Naive thymus-derived CD4-positive, alpha-beta T cell (primary cell): ENCODE results near the gene MAB21L3. TPM values are rescaled to one million over a fixed set of nuclear protein-coding genes. Genes with fewer than 3 reads are reported as not detected.

Experiments
- ATAC-seq: fragments of 150-1000 bp; cut with Tn5 transposase; 2 replicates; pipeline ENCODE4 v1.10.0; 2021; ENCODE audit warnings: mild to moderate bottlenecking, moderate library complexity
- CTCF ChIA-PET: fragments of 350-600 bp; sonication (Branson Sonifier 250); formaldehyde crosslinking; loops from one replicate; lab custom pipeline; 2021; ENCODE audit warnings: antibody characterized with exemption; lab: Charles Lee
- POLR2A ChIA-PET: fragments of 350-600 bp; sonication (Branson Sonifier 250); formaldehyde crosslinking; loops from one replicate; lab custom pipeline; 2021; ENCODE audit warnings: antibody characterized with exemption, inconsistent platforms; lab: Charles Lee
- DNase-seq, 9 donors: peaks; one replicate each; pipeline versions ENCODE4 v3.0.0 to v3.0.0-alpha.2; 2020 to 2022; ENCODE audit warnings: mixed read lengths in 1 of 9
- H3K27ac ChIP-seq: one replicate; pipeline ENCODE4 v1.7.0; 2013; ENCODE audit warnings: mild to moderate bottlenecking, low read depth, low read length, moderate library complexity
- H3K27me3 ChIP-seq, 2 donors: one replicate each; pipeline ENCODE4 v1.7.0; 2013; ENCODE audit warnings: low read length in 2 of 2, mild to moderate bottlenecking in 2 of 2, moderate library complexity in 2 of 2; ENCODE audit not compliant: control insufficient read depth in 2 of 2, insufficient read depth in 2 of 2
- H3K36me3 ChIP-seq, 3 experiments: 1 replicate in 2 of 3; 2 replicates in 1 of 3; pipeline ENCODE4 v1.7.0; 2013; ENCODE audit warnings: low read length in 3 of 3, mild to moderate bottlenecking in 3 of 3, moderate library complexity in 1 of 3; ENCODE audit not compliant: insufficient read depth in 3 of 3, control insufficient read depth in 2 of 3
- H3K4me1 ChIP-seq, 2 donors: one replicate each; pipeline ENCODE4 v1.7.0; 2013; ENCODE audit warnings: low read length in 2 of 2, mild to moderate bottlenecking in 2 of 2, moderate library complexity in 1 of 2; ENCODE audit not compliant: control insufficient read depth in 2 of 2, insufficient read depth in 2 of 2
- H3K4me3 ChIP-seq: 2 replicates; pipeline ENCODE4 v1.7.0; 2013; ENCODE audit warnings: mild to moderate bottlenecking, low read length
- H3K9me3 ChIP-seq, 3 experiments: 1 replicate in 2 of 3; 2 replicates in 1 of 3; pipeline ENCODE4 v1.7.0; 2013; ENCODE audit warnings: low read length in 3 of 3; ENCODE audit not compliant: control insufficient read depth in 2 of 3
- H3K27ac Mint-ChIP-seq, 9 donors: one replicate each; pipeline ENCODE4 v1.8.0; 2020 to 2022; ENCODE audit warnings: mixed read lengths in 9 of 9, mild to moderate bottlenecking in 8 of 9, moderate library complexity in 5 of 9, inconsistent platforms in 2 of 9
- H3K27me3 Mint-ChIP-seq, 5 donors: one replicate each; pipeline ENCODE4 v1.8.0; 2021 to 2022; ENCODE audit warnings: mixed read lengths in 5 of 5, mild to moderate bottlenecking in 1 of 5
- H3K36me3 Mint-ChIP-seq, 5 donors: one replicate each; pipeline ENCODE4 v1.8.0; 2020 to 2022; ENCODE audit warnings: mixed read lengths in 5 of 5, mild to moderate bottlenecking in 3 of 5, inconsistent platforms in 1 of 5
- H3K4me1 Mint-ChIP-seq, 7 donors: one replicate each; pipeline ENCODE4 v1.8.0; 2020 to 2022; ENCODE audit warnings: mixed read lengths in 7 of 7, mild to moderate bottlenecking in 3 of 7, inconsistent platforms in 1 of 7
- H3K4me3 Mint-ChIP-seq, 10 donors: one replicate each; pipeline ENCODE4 v1.8.0; 2020 to 2022; ENCODE audit warnings: mild to moderate bottlenecking in 10 of 10, mixed read lengths in 10 of 10, moderate library complexity in 6 of 10, inconsistent platforms in 2 of 10
- H3K9me3 Mint-ChIP-seq, 11 donors: one replicate each; pipeline ENCODE4 v1.8.0; 2020 to 2022; ENCODE audit warnings: mixed read lengths in 11 of 11, mild to moderate bottlenecking in 4 of 11, inconsistent platforms in 1 of 11, moderate library complexity in 1 of 11
- intact Hi-C, 2 donors: fragments of 100-400 bp; cut with micrococcal nuclease; formaldehyde crosslinking; loops; one replicate each; pipeline ENCODE4 v1.15.1; 2023
- polyA plus RNA-seq, 2 donors: library from polyadenylated mRNA; unstranded; fragments of 300-500 nt; fragmentation: Illumina TruSeq; gene quantifications; one replicate each; pipeline ENCODE4 v1.2.3, GENCODE V29; 2021
- total RNA-seq, 6 experiments: library from RNA in 5 of 6; stranded (reverse) in 5 of 6; gene quantifications; 1 replicate in 5 of 6; 2 replicates in 1 of 6; pipeline ENCODE4 v1.2.3 and lab custom pipeline; 2021 to 2026

Gene MAB21L3
- total and polyA plus RNA-seq, 7 experiments from 2014 or later = 0.12 TPM; not detected in 6

- no peak overlapping the region for H3K27ac ChIP-seq
- no peaks in the 10 kb centered on the region for H3K36me3 Mint-ChIP-seq
- peaks cover 5 to 17% (median 6%) of the 10 kb centered on the region in 5 donors for H3K27me3 Mint-ChIP-seq
- no peaks in the 10 kb centered on the region for H3K36me3 ChIP-seq
- peaks cover 0 to 2% (median 0%) of the 10 kb centered on the region in 11 donors for H3K9me3 Mint-ChIP-seq
- no peak for DNase-seq
- H3K4me1 Mint-ChIP-seq = no peaks in the 10 kb centered on the region
- no peaks in the 10 kb centered on the region for H3K27me3 ChIP-seq
- no peak overlapping the region for H3K4me3 Mint-ChIP-seq
- intact Hi-C loops = no loop called here
- H3K4me3 ChIP-seq = no peak overlapping the region
- no peak overlapping the region for H3K27ac Mint-ChIP-seq
- ChIA-PET POLR2A (no interaction called here), CTCF (no interaction called here)
- no peak for ATAC-seq
- H3K9me3 ChIP-seq = no peaks in the 10 kb centered on the region
- H3K4me1 ChIP-seq = no peaks in the 10 kb centered on the region
Observed at GRCh38 chr1:116113615-116114014, 2.4 kb downstream of the MAB21L3 start.

DNA sequence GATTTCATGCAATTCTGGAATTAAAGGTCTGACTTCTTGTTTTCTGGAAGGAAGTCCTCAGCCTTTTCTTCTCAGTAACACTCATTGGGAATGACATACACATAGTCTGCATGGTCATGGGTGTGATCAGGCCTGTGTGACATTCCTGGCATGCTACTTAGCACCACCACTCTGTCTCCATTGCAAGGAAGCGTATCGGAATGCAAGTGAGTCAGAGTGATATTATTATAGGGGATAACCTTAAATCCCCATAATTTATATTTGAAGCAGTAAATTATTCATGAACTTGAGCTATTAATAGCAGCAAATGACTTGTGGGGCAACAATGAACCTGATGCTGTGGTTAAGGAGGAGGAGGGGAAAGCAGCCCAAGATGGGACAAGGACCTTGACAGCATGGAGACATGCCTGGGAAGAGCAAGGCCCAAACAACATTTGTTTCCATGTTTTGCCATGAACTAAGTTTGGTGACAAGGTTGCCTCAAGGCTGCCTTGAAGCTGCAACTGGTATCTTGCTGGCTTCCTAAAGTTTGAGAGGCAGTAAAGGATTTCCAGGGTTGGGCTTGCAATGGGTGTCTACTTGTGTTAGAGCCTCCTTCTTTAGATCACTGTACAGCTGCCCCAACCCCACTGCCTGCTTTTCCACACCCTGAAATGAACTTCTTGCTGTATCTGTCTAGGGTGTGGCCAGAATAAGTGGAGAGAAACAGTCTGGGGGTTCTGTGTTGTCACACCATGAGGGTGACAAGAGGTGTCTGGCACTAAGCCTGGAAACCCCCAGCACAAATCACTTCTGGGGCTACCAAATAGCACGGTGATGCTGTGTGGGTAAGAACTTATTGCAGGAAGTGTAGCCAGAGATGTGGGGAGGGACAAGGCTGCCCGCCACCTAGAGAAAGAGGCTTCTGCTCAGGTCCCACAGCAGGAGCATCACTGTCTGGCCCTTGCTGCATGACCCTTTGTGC lies 4.6 kb downstream of the MAB21L3 start:
- Mint-ChIP-seq H3K4me1 (no peaks in the 10 kb centered on the region), H3K27ac (no peak overlapping the region), H3K9me3 (peaks cover 0 to under 1% (median 0%) of the 10 kb centered on the region in 11 donors), H3K4me3 (no peak overlapping the region), H3K36me3 (no peaks in the 10 kb centered on the region), H3K27me3 (peaks cover 0 to 17% (median 6%) of the 10 kb centered on the region in 5 donors)
- ChIA-PET CTCF (no interaction called here), POLR2A (no interaction called here)
- intact Hi-C loops = no loop called here
- Histone ChIP-seq H3K27ac (no peak overlapping the region), H3K4me3 (no peak overlapping the region), H3K4me1 (no peaks in the 10 kb centered on the region), H3K27me3 (no peaks in the 10 kb centered on the region), H3K9me3 (no peaks in the 10 kb centered on the region), H3K36me3 (no peaks in the 10 kb centered on the region)
- ATAC-seq (no peak), DNase-seq (no peak)

DNA sequence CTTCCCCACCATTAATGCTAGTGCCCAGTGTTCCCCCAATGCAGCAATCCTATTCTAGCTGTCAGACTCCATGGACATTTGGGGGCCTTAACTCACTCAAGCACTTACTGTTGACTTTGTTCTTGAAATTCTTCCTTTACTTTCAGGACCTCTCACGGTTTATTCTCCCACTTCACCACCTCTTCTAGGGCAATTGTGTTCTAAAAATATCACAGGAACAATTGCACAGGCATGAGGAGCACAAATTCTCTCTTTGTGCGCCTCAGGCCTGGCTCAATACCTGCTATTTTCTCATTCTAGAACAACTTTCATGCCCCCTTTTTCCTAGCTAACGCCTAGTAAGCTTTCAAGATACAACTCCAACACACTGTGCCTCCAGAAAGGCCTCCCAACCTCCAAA lies 7.3 kb downstream of the MAB21L3 start:
- Histone ChIP-seq H3K27ac (no peak overlapping the region), H3K27me3 (no peaks in the 10 kb centered on the region), H3K4me3 (no peak overlapping the region), H3K36me3 (no peaks in the 10 kb centered on the region), H3K4me1 (no peaks in the 10 kb centered on the region), H3K9me3 (no peaks in the 10 kb centered on the region)
- no peaks in the 10 kb centered on the region for H3K9me3 Mint-ChIP-seq
- peak overlapping the region in 1 of 9 donors; percentile 43 for H3K27ac Mint-ChIP-seq
- POLR2A ChIA-PET = no interaction called here
- CTCF ChIA-PET = no interaction called here
- ATAC-seq (no peak), DNase-seq (no peak)
- no peak overlapping the region for H3K4me3 Mint-ChIP-seq
- H3K36me3 Mint-ChIP-seq = no peaks in the 10 kb centered on the region
- intact Hi-C loops = no loop called here
- H3K4me1 Mint-ChIP-seq = no peaks in the 10 kb centered on the region
- H3K27me3 Mint-ChIP-seq = peaks cover 0 to 20% (median 5%) of the 10 kb centered on the region in 5 donors

GRCh38 chr1:116119876-116120275 lies 8.7 kb downstream of the MAB21L3 start:
- H3K4me1 ChIP-seq = no peaks in the 10 kb centered on the region
- ChIA-PET POLR2A (no interaction called here), CTCF (no interaction called here)
- Mint-ChIP-seq H3K27me3 (peaks cover 0 to 28% (median 7%) of the 10 kb centered on the region in 5 donors), H3K4me3 (no peak overlapping the region), H3K4me1 (no peaks in the 10 kb centered on the region), H3K27ac (no peak overlapping the region), H3K36me3 (no peaks in the 10 kb centered on the region), H3K9me3 (no peaks in the 10 kb centered on the region)
- no peak overlapping the region for H3K4me3 ChIP-seq
- no peaks in the 10 kb centered on the region for H3K36me3 ChIP-seq
- no peaks in the 10 kb centered on the region for H3K27me3 ChIP-seq
- intact Hi-C loops = no loop called here
- H3K27ac ChIP-seq = no peak overlapping the region
- no peak for DNase-seq
- ATAC-seq = no peak
- no peaks in the 10 kb centered on the region for H3K9me3 ChIP-seq

DNA sequence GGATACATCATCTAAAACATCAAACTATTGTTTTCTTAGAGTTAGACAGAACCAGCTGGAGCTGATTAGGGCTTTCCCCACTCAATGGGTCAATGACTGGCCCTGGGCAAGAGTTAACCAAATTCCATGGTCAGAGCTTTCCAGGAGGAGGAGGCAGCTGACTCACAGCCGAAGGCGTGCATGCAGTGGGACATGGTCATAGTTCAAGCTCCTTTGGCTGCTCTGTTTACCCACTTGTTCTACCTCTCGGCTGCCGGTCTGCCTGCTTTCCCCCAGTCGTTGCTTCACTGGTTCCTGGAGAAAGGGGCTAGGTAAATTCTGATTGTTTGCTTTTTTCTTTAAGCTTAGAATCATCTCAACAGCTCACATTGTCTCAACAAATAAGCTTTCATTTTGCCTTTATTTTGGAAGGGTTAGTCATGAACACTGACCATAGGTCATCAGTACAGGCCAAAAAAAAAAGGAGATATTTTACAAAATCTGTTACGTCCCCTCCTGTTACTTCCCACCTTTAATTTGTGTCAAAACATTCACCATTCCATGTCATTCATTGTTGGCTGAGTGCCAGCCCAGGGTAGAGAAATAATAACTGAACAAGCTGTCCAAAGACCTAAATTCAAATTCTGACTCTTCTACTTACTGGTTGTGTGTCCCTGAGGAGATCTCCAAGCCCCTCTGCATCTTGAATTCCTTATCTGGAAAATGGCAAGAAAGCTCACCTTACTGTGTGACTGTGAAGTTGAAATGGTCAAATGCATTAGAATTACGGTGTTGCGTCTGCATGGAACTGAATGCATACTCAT lies 12.0 kb downstream of the MAB21L3 start:
- no peaks in the 10 kb centered on the region for H3K9me3 ChIP-seq
- H3K4me3 ChIP-seq = no peak overlapping the region
- peaks cover 0 to 36% (median 7%) of the 10 kb centered on the region in 5 donors for H3K27me3 Mint-ChIP-seq
- H3K36me3 Mint-ChIP-seq = no peaks in the 10 kb centered on the region
- H3K27ac ChIP-seq = no peak overlapping the region
- H3K4me3 Mint-ChIP-seq = no peak overlapping the region
- DNase-seq (no peak), ATAC-seq (no peak)
- peaks cover 3 to 27% (median 24%) of the 10 kb centered on the region in 7 donors for H3K4me1 Mint-ChIP-seq
- H3K27ac Mint-ChIP-seq = no peak overlapping the region
- H3K36me3 ChIP-seq = no peaks in the 10 kb centered on the region
- ChIA-PET CTCF (interaction anchor here (0.6 to 1.3 kb wide), 3 partner anchors 36 to 448 kb away, joined by 3 to 4 read pairs (median 3); partner anchors contain the start of gene CD58), POLR2A (no interaction called here)
- H3K4me1 ChIP-seq = peaks cover 4 to 5% of the 10 kb centered on the region in 2 donors
- H3K9me3 Mint-ChIP-seq = no peaks in the 10 kb centered on the region
- no peaks in the 10 kb centered on the region for H3K27me3 ChIP-seq
- intact Hi-C loops = no loop called here

GRCh38 chr1:116123837-116124533 lies 12.8 kb downstream of the MAB21L3 start:
- H3K36me3 ChIP-seq = no peaks in the 10 kb centered on the region
- peaks cover 11 to 13% of the 10 kb centered on the region in 2 donors for H3K4me1 ChIP-seq
- Mint-ChIP-seq H3K9me3 (no peaks in the 10 kb centered on the region), H3K27me3 (peaks cover 0 to 38% (median 7%) of the 10 kb centered on the region in 5 donors), H3K36me3 (no peaks in the 10 kb centered on the region), H3K27ac (no peak overlapping the region), H3K4me1 (peaks cover 9 to 35% (median 32%) of the 10 kb centered on the region in 7 donors), H3K4me3 (no peak overlapping the region)
- H3K9me3 ChIP-seq = no peaks in the 10 kb centered on the region
- intact Hi-C loops = no loop called here
- no peak overlapping the region for H3K27ac ChIP-seq
- ChIA-PET POLR2A (no interaction called here), CTCF (no interaction called here)
- no peak overlapping the region for H3K4me3 ChIP-seq
- no peaks in the 10 kb centered on the region for H3K27me3 ChIP-seq
- DNase-seq = no peak
- no peak for ATAC-seq
